Suprapubic skin (tissue), 4 donors: ENCODE results near the gene CYB5D1. TPM values are rescaled to one million over a fixed set of nuclear protein-coding genes. Genes with fewer than 3 reads are reported as not detected.

Experiments
- DNase-seq, 2 donors: peaks; one replicate each; pipeline ENCODE4 v3.0.0-alpha.2; 2019; ENCODE audit warnings: low spot score in 2 of 2
- H3K27ac ChIP-seq: fragments of 200-600 bp; sonication (generic); one replicate; pipeline ENCODE4 v1.5.1; 2019
- H3K27me3 ChIP-seq: fragments of 200-600 bp; sonication (generic); one replicate; pipeline ENCODE4 v1.5.1; 2019
- H3K36me3 ChIP-seq: fragments of 200-600 bp; sonication (generic); one replicate; pipeline ENCODE4 v1.5.1; 2019
- H3K4me1 ChIP-seq: fragments of 200-600 bp; sonication (generic); one replicate; pipeline ENCODE4 v1.5.1; 2019
- H3K4me3 ChIP-seq: fragments of 200-600 bp; sonication (generic); one replicate; pipeline ENCODE4 v1.5.1; 2019; ENCODE audit warnings: mild to moderate bottlenecking
- H3K9me3 ChIP-seq: fragments of 200-600 bp; sonication (generic); one replicate; pipeline ENCODE4 v1.5.1; 2019
- CTCF ChIP-seq, 2 donors: fragments of 200-600 bp in 1 of 2; fragments of 450-650 bp in 1 of 2; sonication (generic) in 1 of 2; IDR thresholded peaks; one replicate each; pipeline ENCODE4 v1.5.1; 2016 to 2019; ENCODE audit warnings: antibody characterized with exemption in 2 of 2, mild to moderate bottlenecking in 1 of 2, moderate library complexity in 1 of 2
- EP300 ChIP-seq: sonication (generic); formaldehyde crosslinking; IDR thresholded peaks from one replicate; pipeline ENCODE4 v1.6.1; 2017; ENCODE audit warnings: antibody characterized with exemption
- POLR2A ChIP-seq, 2 donors: fragments of 450-650 bp; IDR thresholded peaks; one replicate each; pipeline ENCODE4 v1.6.1; 2017; ENCODE audit warnings: antibody characterized with exemption in 2 of 2, mild to moderate bottlenecking in 2 of 2, moderate library complexity in 2 of 2
- POLR2AphosphoS5 ChIP-seq, 3 donors: sonication (generic); formaldehyde crosslinking; IDR thresholded peaks; one replicate each; pipeline ENCODE4 v1.6.1; 2017; ENCODE audit warnings: antibody characterized with exemption in 3 of 3
- WGBS: methylation state at CpG from one replicate; pipeline ENCODE4 v1.1.5; 2018; 5-methylcytosine and 5-hydroxymethylcytosine counted together
- total RNA-seq, 4 donors: library from RNA; depleted of rRNA; stranded (reverse); fragments of >200 nt; gene quantifications; one replicate each; pipeline ENCODE4 v1.1.0, GENCODE V29; 2016

Gene CYB5D1
- total RNA-seq, 4 donors from 2014 or later, result 7.1 to 10.8 (median 9.8) TPM

- no peak for TF ChIP-seq EP300
- no peak for TF ChIP-seq CTCF (IDR thresholded peaks at IDR 0.05)
- TF ChIP-seq POLR2A (IDR thresholded peaks at IDR 0.05), result no peak
- TF ChIP-seq POLR2AphosphoS5 (IDR thresholded peaks at IDR 0.05), result no peak
- Histone ChIP-seq H3K9me3 (no peaks in the 10 kb centered on the region), H3K4me3 (no peak overlapping the region), H3K4me1 (peaks cover 7% of the 10 kb centered on the region), H3K27ac (no peak overlapping the region), H3K36me3 (no peaks in the 10 kb centered on the region), H3K27me3 (peaks cover 2% of the 10 kb centered on the region)
- DNase-seq, result no peak
- WGBS, result 72% methylated on average over 14 of the region's 14 CpGs
These were observed 35.7 kb upstream of the CYB5D1 start for GRCh38 chr17:7822126-7822525.

- no peak for DNase-seq
- Histone ChIP-seq H3K4me1 (peaks cover 7% of the 10 kb centered on the region), H3K27ac (no peak overlapping the region), H3K27me3 (peaks cover 3% of the 10 kb centered on the region), H3K4me3 (no peak overlapping the region), H3K9me3 (no peaks in the 10 kb centered on the region), H3K36me3 (no peaks in the 10 kb centered on the region)
- 81% methylated on average over 20 of the region's 20 CpGs for WGBS
- no peak for TF ChIP-seq POLR2A (IDR thresholded peaks at IDR 0.05)
- TF ChIP-seq EP300, result no peak
- TF ChIP-seq CTCF (IDR thresholded peaks at IDR 0.05), result no peak
- TF ChIP-seq POLR2AphosphoS5 (IDR thresholded peaks at IDR 0.05), result no peak
These were observed 34.2 kb upstream of the CYB5D1 start for GRCh38 chr17:7823581-7824001.

- Histone ChIP-seq H3K27ac (no peak overlapping the region), H3K36me3 (no peaks in the 10 kb centered on the region), H3K27me3 (peaks cover 3% of the 10 kb centered on the region), H3K9me3 (no peaks in the 10 kb centered on the region), H3K4me1 (peaks cover 7% of the 10 kb centered on the region), H3K4me3 (no peak overlapping the region)
- TF ChIP-seq CTCF (IDR thresholded peaks at IDR 0.05) (no peak), EP300 (no peak), POLR2AphosphoS5 (IDR thresholded peaks at IDR 0.05) (no peak), POLR2A (IDR thresholded peaks at IDR 0.05) (no peak)
- WGBS, result 66% methylated on average over 9 of the region's 9 CpGs
- no peak for DNase-seq
These were observed 33.5 kb upstream of the CYB5D1 start for GRCh38 chr17:7824021-7824924.

- peaks cover 3% of the 10 kb centered on the region for H3K27me3 ChIP-seq
- no peaks in the 10 kb centered on the region for H3K36me3 ChIP-seq
- H3K27ac ChIP-seq, result no peak overlapping the region
- H3K4me1 ChIP-seq, result peaks cover 7% of the 10 kb centered on the region
- no peaks in the 10 kb centered on the region for H3K9me3 ChIP-seq
- TF ChIP-seq EP300 (no peak), POLR2AphosphoS5 (IDR thresholded peaks at IDR 0.05) (no peak), CTCF (IDR thresholded peaks at IDR 0.05) (no peak), POLR2A (IDR thresholded peaks at IDR 0.05) (no peak)
- no peak for DNase-seq
- WGBS, result 27% methylated on average over 12 of the region's 12 CpGs
- H3K4me3 ChIP-seq, result no peak overlapping the region
These were observed 32.4 kb upstream of the CYB5D1 start for GRCh38 chr17:7825206-7825990.

GRCh38 chr17:7830616-7831015 is 27.2 kb upstream of the CYB5D1 start:
- H3K9me3 ChIP-seq, result no peaks in the 10 kb centered on the region
- no peaks in the 10 kb centered on the region for H3K36me3 ChIP-seq
- H3K4me3 ChIP-seq, result no peak overlapping the region
- H3K27me3 ChIP-seq, result peaks cover 3% of the 10 kb centered on the region
- TF ChIP-seq POLR2AphosphoS5 (IDR thresholded peaks at IDR 0.05) (no peak), POLR2A (IDR thresholded peaks at IDR 0.05) (no peak), EP300 (no peak), CTCF (IDR thresholded peaks at IDR 0.05) (no peak)
- WGBS, result 91% methylated on average over 8 of the region's 8 CpGs
- H3K4me1 ChIP-seq, result peaks cover 12% of the 10 kb centered on the region
- DNase-seq, result no peak
- H3K27ac ChIP-seq, result no peak overlapping the region
